Common myeloid progenitor, CD34-positive (primary cell): ENCODE data around the gene HSD17B10.
"Not testable (repeated sequence)": the region's sequence is repeated elsewhere in the genome, so short reads cannot be mapped to it uniquely, and the experiment has no call there.

Source experiments
- CTCF ChIA-PET: fragments of 350-600 bp; sonication (Branson Sonifier 250); formaldehyde crosslinking; loops from one replicate; lab custom pipeline; 2021; ENCODE audit warnings: antibody characterized with exemption; lab: Charles Lee
- POLR2A ChIA-PET: fragments of 350-600 bp; sonication (Branson Sonifier 250); formaldehyde crosslinking; loops from one replicate; lab custom pipeline; 2021; ENCODE audit warnings: antibody characterized with exemption; lab: Charles Lee
- DNase-seq, 3 donors: peaks; one replicate each; pipeline versions ENCODE4 v3.0.0 to v3.0.0-alpha.2; 2013
- H3K27ac ChIP-seq, 2 experiments: 1 replicate in 1 of 2; 2 replicates in 1 of 2; pipeline ENCODE4 v1.7.0; 2013; ENCODE audit warnings: inconsistent platforms in 2 of 2, low read length in 2 of 2, mild to moderate bottlenecking in 2 of 2, low read depth in 1 of 2, moderate library complexity in 1 of 2; ENCODE audit not compliant: severe bottlenecking in 2 of 2, insufficient read depth in 1 of 2, poor library complexity in 1 of 2
- H3K27me3 ChIP-seq, 5 experiments: replicated peaks in 2 of 5; 1 replicate in 3 of 5; 2 replicates in 2 of 5; pipeline versions ENCODE4 v1.6.1 to v1.7.0; 2013; ENCODE audit warnings: low read length in 4 of 5, mild to moderate bottlenecking in 2 of 5, moderate library complexity in 2 of 5, inconsistent platforms in 1 of 5; ENCODE audit not compliant: insufficient read depth in 5 of 5, control insufficient read depth in 4 of 5
- H3K36me3 ChIP-seq, 4 experiments: 1 replicate in 2 of 4; 2 replicates in 2 of 4; pipeline versions ENCODE4 v1.6.1 to v1.7.0; 2013; ENCODE audit warnings: low read length in 3 of 4, control low read depth in 1 of 4, mild to moderate bottlenecking in 1 of 4; ENCODE audit not compliant: control insufficient read depth in 4 of 4, insufficient read depth in 4 of 4
- H3K4me1 ChIP-seq, 4 experiments: 1 replicate in 3 of 4; 2 replicates in 1 of 4; pipeline versions ENCODE4 v1.6.1 to v1.7.1; 2013; ENCODE audit warnings: low read length in 3 of 4, mild to moderate bottlenecking in 3 of 4, control low read depth in 1 of 4, inconsistent platforms in 1 of 4, moderate library complexity in 1 of 4; ENCODE audit not compliant: control insufficient read depth in 4 of 4, insufficient read depth in 4 of 4; ENCODE audit errors: control extremely low read depth in 1 of 4
- H3K4me3 ChIP-seq, 7 experiments: 1 replicate in 4 of 7; 2 replicates in 3 of 7; pipeline versions ENCODE4 v1.5.1 to v1.7.0; 2013; ENCODE audit warnings: mild to moderate bottlenecking in 7 of 7, low read length in 6 of 7, moderate library complexity in 6 of 7, inconsistent platforms in 2 of 7, low read depth in 2 of 7, control low read depth in 1 of 7; ENCODE audit not compliant: insufficient read depth in 4 of 7, control insufficient read depth in 1 of 7; ENCODE audit errors: extremely low read depth in 1 of 7
- H3K9me3 ChIP-seq, 5 experiments: 1 replicate in 4 of 5; 2 replicates in 1 of 5; pipeline versions ENCODE4 v1.6.1 to v1.7.1; 2013; ENCODE audit warnings: low read length in 4 of 5, mild to moderate bottlenecking in 2 of 5, inconsistent platforms in 1 of 5, low read depth in 1 of 5, moderate library complexity in 1 of 5; ENCODE audit not compliant: control insufficient read depth in 4 of 5, insufficient read depth in 2 of 5; ENCODE audit errors: control extremely low read depth in 1 of 5
- WGBS: methylation state at CpG from one replicate; pipeline ENCODE4 v1.1.5; 2013; ENCODE audit not compliant: insufficient coverage; 5-methylcytosine and 5-hydroxymethylcytosine counted together

The HSD17B10 gene

DNA sequence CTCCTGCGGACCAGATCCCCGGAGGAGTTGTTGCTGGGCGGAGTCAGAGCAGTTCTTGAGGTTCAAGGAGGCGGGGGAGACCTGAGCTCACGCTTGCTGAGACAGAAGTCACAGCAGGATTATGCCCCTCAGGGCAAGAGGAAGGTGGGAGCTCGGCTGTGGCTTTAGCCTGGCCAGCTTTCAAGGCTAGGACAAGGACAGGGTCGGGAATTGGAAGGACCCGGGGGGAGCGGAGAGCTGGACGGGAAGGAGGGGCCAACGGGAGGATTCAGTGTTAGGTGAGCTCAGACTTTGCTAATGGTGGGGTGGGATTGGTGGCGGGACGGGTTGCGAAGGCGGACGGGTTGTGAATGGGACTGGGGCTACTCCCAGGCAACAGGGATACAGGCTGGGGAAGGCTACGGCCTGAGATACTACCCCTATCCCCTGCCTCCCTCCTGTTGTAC, 11.3 kb downstream of the HSD17B10 start, which contains the start of gene RIBC1:
Gene RIBC1, plus strand, starts transcription at position 13 of the 446 bp plus-strand sequence. CDS start 3,404 bp downstream, outside the sequence.
- ChIA-PET POLR2A (interaction anchor here (1.3 kb wide), 1 partner anchor 13 kb away, joined by 3 read pairs; no protein-coding TSS in a partner anchor), CTCF (interaction anchor here (0.9 to 2.1 kb wide), 5 partner anchors 8 to 173 kb away, joined by 3 to 10 read pairs (median 4); no protein-coding TSS in a partner anchor)
- Histone ChIP-seq H3K27ac (peak within 1 kb of the TSS; percentile 93 to 96), H3K9me3 (no peaks in the 10 kb centered on the region), H3K27me3 (peaks cover 0 to 4% (median 0%) of the 10 kb centered on the region in 5 experiments), H3K4me3 (peak within 1 kb of the TSS; percentile 61 to 95 (median 89)), H3K4me1 (peaks cover 6 to 21% (median 17%) of the 10 kb centered on the region in 4 experiments), H3K36me3 (peaks cover 0 to 7% (median 2%) of the 10 kb centered on the region in 4 experiments)
- WGBS = 10% methylated on average over 17 of the region's 17 CpGs
- DNase-seq = no peak

DNA sequence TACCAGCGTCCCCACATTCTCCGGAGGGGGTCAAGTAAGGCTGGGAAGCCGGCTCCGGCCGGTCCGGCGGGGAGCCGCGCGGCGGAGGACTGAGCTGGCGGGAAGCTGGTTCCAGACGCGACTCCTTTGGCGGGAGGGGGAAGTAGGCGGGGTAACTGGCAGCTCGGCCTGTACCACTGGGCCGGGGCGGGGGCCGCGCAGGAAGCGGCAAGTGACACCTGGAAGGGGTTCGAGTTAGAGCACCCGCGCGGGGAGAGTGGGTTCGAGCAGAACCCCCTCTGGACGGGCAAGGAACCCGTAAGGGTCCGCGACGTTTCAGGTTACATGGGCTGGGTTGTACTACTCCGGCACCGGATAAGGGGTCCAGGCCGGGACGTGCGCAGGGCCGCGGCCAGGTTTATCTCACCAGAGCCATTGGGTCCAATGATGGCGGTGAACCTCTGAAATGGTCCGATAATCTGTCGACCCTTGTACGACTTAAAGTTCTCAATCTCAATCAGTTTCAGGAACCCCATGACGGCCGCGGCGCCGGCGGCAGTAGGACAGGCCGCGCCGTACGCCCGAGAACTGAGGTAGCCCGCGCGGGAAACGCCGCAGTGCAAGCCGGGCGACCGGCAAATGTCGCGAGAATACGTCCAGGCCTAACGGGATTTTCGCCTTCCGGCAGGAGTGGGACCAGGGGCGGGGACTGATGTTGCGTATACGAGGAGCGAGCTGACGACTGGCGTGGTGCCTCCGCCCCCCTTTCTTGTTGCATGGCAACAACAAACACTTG, 11.9 kb downstream of the HSD17B10 start, which contains the start of gene SMC1A:
Gene SMC1A, minus strand, starts transcription at position 569 of the 775 bp plus-strand sequence. Its CDS starts 54 bp downstream, at position 515.
- H3K4me1 ChIP-seq = peaks cover 6 to 21% (median 17%) of the 10 kb centered on the region in 4 experiments
- DNase-seq = peak; percentile 97 to 100 (median 100)
- H3K27me3 ChIP-seq = peaks cover 0 to 2% (median 0%) of the 10 kb centered on the region in 5 experiments
- peak within 1 kb of the TSS; percentile 93 to 96 for H3K27ac ChIP-seq
- CTCF ChIA-PET = interaction anchor here (0.9 to 2.1 kb wide), 3 partner anchors 8 to 106 kb away, joined by 3 to 10 read pairs (median 3); no protein-coding TSS in a partner anchor
- no peaks in the 10 kb centered on the region for H3K9me3 ChIP-seq
- 1% methylated on average over 71 of the region's 75 CpGs for WGBS
- peak within 1 kb of the TSS; percentile 61 to 95 (median 89) for H3K4me3 ChIP-seq
- peaks cover 0 to 7% (median 2%) of the 10 kb centered on the region in 4 experiments for H3K36me3 ChIP-seq
- POLR2A ChIA-PET = interaction anchor here (0.6 to 1.3 kb wide), 2 partner anchors 14 to 84 kb away, joined by 3 read pairs; no protein-coding TSS in a partner anchor

DNA sequence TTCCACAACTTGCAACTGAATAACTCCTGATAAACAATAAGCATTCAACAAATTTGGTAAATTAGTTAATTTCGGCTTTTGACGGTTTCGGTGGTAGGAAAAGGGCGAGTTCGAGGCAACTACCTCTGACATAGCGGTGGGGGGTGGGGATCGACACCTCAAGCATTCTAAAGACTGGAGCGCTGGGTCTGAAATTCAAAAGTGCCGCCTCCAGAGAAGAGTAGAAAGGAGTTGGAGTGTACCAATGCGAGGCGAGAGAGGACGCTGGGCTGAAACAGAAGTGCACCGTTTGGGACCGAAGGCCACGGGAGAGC, 12.4 kb downstream of the HSD17B10 start:
- ChIA-PET POLR2A (interaction anchor here (0.6 to 1.3 kb wide), 2 partner anchors 14 to 84 kb away, joined by 3 read pairs; no protein-coding TSS in a partner anchor), CTCF (interaction anchor here (2.1 kb wide), 1 partner anchor 15 kb away, joined by 10 read pairs; no protein-coding TSS in a partner anchor)
- Histone ChIP-seq H3K27ac (peak overlapping the region; percentile 93 to 96), H3K4me3 (peak overlapping the region; percentile 61 to 95 (median 89)), H3K27me3 (no peaks in the 10 kb centered on the region), H3K36me3 (peaks cover 0 to 7% (median 2%) of the 10 kb centered on the region in 4 experiments), H3K4me1 (peaks cover 6 to 21% (median 17%) of the 10 kb centered on the region in 4 experiments), H3K9me3 (no peaks in the 10 kb centered on the region)
- DNase-seq = peak in 2 of 3 donors; percentile 79 to 83
- 2% methylated on average over 12 of the region's 15 CpGs for WGBS

DNA sequence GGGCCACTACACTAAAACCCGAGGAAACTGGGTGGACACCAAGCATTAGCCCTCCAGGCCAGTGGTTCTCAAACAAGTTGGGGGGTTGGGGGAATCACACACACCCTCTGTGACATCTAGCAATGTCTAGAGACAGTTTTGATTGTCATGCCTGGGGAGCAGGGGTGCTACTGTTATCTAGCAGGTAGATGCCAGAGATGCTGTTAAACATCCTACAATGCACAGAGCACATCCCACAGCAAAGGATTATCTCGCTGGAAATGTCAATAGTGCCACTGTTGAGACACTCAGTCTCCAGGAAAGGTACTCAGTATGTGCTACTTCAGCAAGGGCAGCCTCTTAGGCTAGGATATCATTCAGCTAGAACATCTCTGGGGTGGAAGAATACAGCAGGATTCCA, 13.0 kb downstream of the HSD17B10 start:
- Histone ChIP-seq H3K9me3 (no peaks in the 10 kb centered on the region), H3K4me3 (peak overlapping the region in 6 of 7 experiments; percentile 61 to 95 (median 90)), H3K27me3 (no peaks in the 10 kb centered on the region), H3K27ac (peak overlapping the region in 1 of 2 experiments; percentile 96), H3K36me3 (peaks cover 0 to 7% (median 2%) of the 10 kb centered on the region in 4 experiments), H3K4me1 (peaks cover 6 to 21% (median 17%) of the 10 kb centered on the region in 4 experiments)
- ChIA-PET POLR2A (no interaction called here), CTCF (no interaction called here)
- DNase-seq = no peak
- WGBS = no CpG with 5 or more reads among the region's 2 CpGs

DNA sequence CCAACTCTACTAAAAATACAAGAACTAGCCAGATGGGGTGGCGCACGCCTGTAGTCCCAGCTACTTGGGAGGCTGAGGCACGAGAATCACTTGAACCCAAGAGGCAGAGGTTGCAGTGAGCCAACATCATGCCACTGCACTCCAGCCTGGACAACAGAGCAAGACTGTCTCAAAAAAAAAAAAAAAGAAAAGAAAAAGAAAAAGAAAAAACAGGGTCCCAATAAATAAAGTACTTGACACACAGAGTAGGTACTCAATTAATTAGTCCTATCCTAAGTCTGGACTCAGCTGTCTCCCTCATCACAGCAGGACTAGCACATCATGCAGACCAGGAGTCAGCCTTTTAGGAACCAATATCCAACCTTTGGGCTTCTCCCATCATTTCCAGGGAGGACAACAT, 13.8 kb downstream of the HSD17B10 start:
- CTCF ChIA-PET, DNase-seq, H3K36me3 ChIP-seq, H3K27me3 ChIP-seq, H3K9me3 ChIP-seq, H3K27ac ChIP-seq, H3K4me3 ChIP-seq, POLR2A ChIA-PET: not testable (repeated sequence)
- peaks cover 6 to 21% (median 17%) of the 10 kb centered on the region in 4 experiments for H3K4me1 ChIP-seq
- WGBS = 90% methylated on average over 2 of the region's 3 CpGs

GRCh38 chrX:53412446-53412845, 21.7 kb downstream of the HSD17B10 start:
- CTCF ChIA-PET = interaction anchor here (0.6 to 2.0 kb wide), 7 partner anchors 9 to 138 kb away, joined by 3 to 6 read pairs (median 3); no protein-coding TSS in a partner anchor
- Histone ChIP-seq H3K36me3 (peaks cover 13 to 64% (median 46%) of the 10 kb centered on the region in 4 experiments), H3K4me3 (no peak overlapping the region), H3K4me1 (peaks cover 0 to 3% (median 0%) of the 10 kb centered on the region in 4 experiments), H3K9me3 (no peaks in the 10 kb centered on the region), H3K27ac (no peak overlapping the region), H3K27me3 (no peaks in the 10 kb centered on the region)
- 59% methylated on average over 2 of the region's 2 CpGs for WGBS
- POLR2A ChIA-PET = interaction anchor here (0.5 kb wide), 1 partner anchor 105 kb away, joined by 3 read pairs; no protein-coding TSS in a partner anchor
- DNase-seq = peak; percentile 10 to 54 (median 51)
